AG04450 (cell line): ENCODE measurements around the gene PSTK. TPM values are rescaled to one million over a fixed set of nuclear protein-coding genes. Genes with fewer than 3 reads are reported as not detected.

ENCODE experiments used
- CTCF ChIA-PET: fragments of 300-600, 350-600 bp; formaldehyde crosslinking; extraction: SDS; loops from one replicate; lab custom pipeline; 2022; ENCODE audit warnings: antibody characterized with exemption, inconsistent platforms; lab: Charles Lee
- POLR2A ChIA-PET: fragments of 350-600 bp; formaldehyde crosslinking; extraction: SDS; loops from one replicate; lab custom pipeline; 2021; ENCODE audit warnings: antibody characterized with exemption, inconsistent platforms; lab: Yijun Ruan, JAX
- DNase-seq: peaks from one replicate; pipeline ENCODE4 v3.0.0-alpha.2; 2011; ENCODE audit warnings: low read depth, low spot score
- H3K27ac ChIP-seq: one replicate; pipeline ENCODE4 v1.5.1; 2012; ENCODE audit warnings: low read depth, low read length, control low read depth
- H3K27me3 ChIP-seq: one replicate; pipeline ENCODE4 v1.6.0; 2012; ENCODE audit warnings: low read length; ENCODE audit not compliant: control insufficient read depth, insufficient read depth
- H3K4me3 ChIP-seq: 2 replicates; pipeline ENCODE4 v1.5.1; 2011; ENCODE audit warnings: mild to moderate bottlenecking, low read depth, low read length, control low read depth
- H3K9me3 ChIP-seq: 2 replicates; pipeline ENCODE4 v1.5.1; 2012; ENCODE audit warnings: low read length; ENCODE audit not compliant: control insufficient read depth, insufficient read depth
- polyA plus RNA-seq: library from polyadenylated mRNA; depleted of rRNA; stranded (reverse); fragments of >200 nt; gene quantifications from 2 replicates; pipeline ENCODE4 v1.2.3, GENCODE V29; 2011; rRNA removed
- TF ChIP-seq, protein P1 (sequence below): IDR thresholded peaks from 2 replicates; pipeline ENCODE4 v1.5.1; 2011; ENCODE audit warnings: low read depth, low read length, control low read depth, inconsistent platforms

PSTK gene
- polyA plus RNA-seq, 1 experiment: 5.1 TPM

GRCh38 chr10:123034332-123034731 is 54.1 kb downstream of the PSTK start:
- CTCF ChIA-PET: interaction anchor here (1.6 kb wide), 1 partner anchor 9 kb away, joined by 6 read pairs; no protein-coding TSS in a partner anchor
- POLR2A ChIA-PET: no interaction called here
- DNase-seq: no peak
- Histone ChIP-seq H3K27me3 (no peaks in the 10 kb centered on the region), H3K4me3 (no peak overlapping the region), H3K27ac (no peak overlapping the region), H3K9me3 (no peaks in the 10 kb centered on the region)
- TF ChIP-seq, protein P1, sequence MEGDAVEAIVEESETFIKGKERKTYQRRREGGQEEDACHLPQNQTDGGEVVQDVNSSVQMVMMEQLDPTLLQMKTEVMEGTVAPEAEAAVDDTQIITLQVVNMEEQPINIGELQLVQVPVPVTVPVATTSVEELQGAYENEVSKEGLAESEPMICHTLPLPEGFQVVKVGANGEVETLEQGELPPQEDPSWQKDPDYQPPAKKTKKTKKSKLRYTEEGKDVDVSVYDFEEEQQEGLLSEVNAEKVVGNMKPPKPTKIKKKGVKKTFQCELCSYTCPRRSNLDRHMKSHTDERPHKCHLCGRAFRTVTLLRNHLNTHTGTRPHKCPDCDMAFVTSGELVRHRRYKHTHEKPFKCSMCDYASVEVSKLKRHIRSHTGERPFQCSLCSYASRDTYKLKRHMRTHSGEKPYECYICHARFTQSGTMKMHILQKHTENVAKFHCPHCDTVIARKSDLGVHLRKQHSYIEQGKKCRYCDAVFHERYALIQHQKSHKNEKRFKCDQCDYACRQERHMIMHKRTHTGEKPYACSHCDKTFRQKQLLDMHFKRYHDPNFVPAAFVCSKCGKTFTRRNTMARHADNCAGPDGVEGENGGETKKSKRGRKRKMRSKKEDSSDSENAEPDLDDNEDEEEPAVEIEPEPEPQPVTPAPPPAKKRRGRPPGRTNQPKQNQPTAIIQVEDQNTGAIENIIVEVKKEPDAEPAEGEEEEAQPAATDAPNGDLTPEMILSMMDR: no peak

GRCh38 chr10:123035467-123036086 is 55.4 kb downstream of the PSTK start:
- ChIA-PET POLR2A (no interaction called here), CTCF (no interaction called here)
- TF ChIP-seq, protein P1: no peak
- no peak for DNase-seq
- no peaks in the 10 kb centered on the region for H3K9me3 ChIP-seq
- no peak overlapping the region for H3K4me3 ChIP-seq
- H3K27me3 ChIP-seq: no peaks in the 10 kb centered on the region
- H3K27ac ChIP-seq: no peak overlapping the region

- no peak for DNase-seq
- Histone ChIP-seq H3K4me3 (no peak overlapping the region), H3K27me3 (no peaks in the 10 kb centered on the region), H3K27ac (no peak overlapping the region), H3K9me3 (no peaks in the 10 kb centered on the region)
- POLR2A ChIA-PET: no interaction called here
- TF ChIP-seq, protein P1: no peak
- CTCF ChIA-PET: interaction anchor here (1.8 kb wide), 1 partner anchor 519 kb away, joined by 5 read pairs; no protein-coding TSS in a partner anchor
Observed at GRCh38 chr10:123038782-123039631, 58.8 kb downstream of the PSTK start.

DNA sequence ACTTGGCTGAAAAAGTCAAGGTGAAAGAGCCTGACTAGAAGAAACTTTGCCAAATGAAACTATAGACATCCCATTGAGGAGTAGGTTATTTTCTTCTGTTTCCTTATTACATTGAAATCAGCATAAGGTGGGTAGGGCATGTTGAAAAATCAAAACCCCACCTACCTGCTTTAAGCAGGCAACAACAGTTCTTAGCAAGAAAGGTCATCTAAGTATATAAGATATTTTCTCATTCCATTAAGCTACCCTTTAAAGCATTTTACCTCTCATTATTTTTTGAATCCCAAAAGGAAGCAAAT is 59.4 kb downstream of the PSTK start:
- POLR2A ChIA-PET: no interaction called here
- no peak for DNase-seq
- Histone ChIP-seq H3K27ac (no peak overlapping the region), H3K9me3 (no peaks in the 10 kb centered on the region), H3K4me3 (no peak overlapping the region), H3K27me3 (no peaks in the 10 kb centered on the region)
- CTCF ChIA-PET: interaction anchor here (1.4 to 1.8 kb wide), 2 partner anchors 519 to 927 kb away, joined by 3 to 5 read pairs; no protein-coding TSS in a partner anchor
- TF ChIP-seq, protein P1: no peak

Other genes with a start within 250 kb of the PSTK start
- gene CUZD1, start 134.5 kb upstream of the PSTK start, polyA plus RNA-seq: 0.96 and 1.5 TPM in 2 replicates
- 4.0 and 4.6 TPM in 2 replicates for gene FAM24B, start 100.8 kb upstream of the PSTK start, polyA plus RNA-seq
- gene FAM24A, start 69.8 kb upstream of the PSTK start, polyA plus RNA-seq: not detected in 2 replicates
- gene C10orf88, start 26.2 kb upstream of the PSTK start, polyA plus RNA-seq: 7.5 and 8.6 TPM in 2 replicates
- gene IKZF5, start 28.4 kb downstream of the PSTK start, polyA plus RNA-seq: 6.6 and 7.8 TPM in 2 replicates
- 12.5 and 16.1 TPM in 2 replicates for gene ACADSB, start 28.6 kb downstream of the PSTK start, polyA plus RNA-seq
- not detected in 2 replicates for gene HMX3, start 155.6 kb downstream of the PSTK start, polyA plus RNA-seq
- not detected in 2 replicates for gene HMX2, start 167.7 kb downstream of the PSTK start, polyA plus RNA-seq
- 131 and 135 TPM in 2 replicates for gene BUB3, start 174.0 kb downstream of the PSTK start, polyA plus RNA-seq